ENCODE data around the gene TINCR. TPM values are rescaled to one million over a fixed set of nuclear protein-coding genes. Genes with fewer than 3 reads are reported as not detected.

TINCR gene
- total RNA-seq, 4 donors from 2014 or later: 13.2 to 45.3 (median 22.7) TPM; not detected in 1

DNA sequence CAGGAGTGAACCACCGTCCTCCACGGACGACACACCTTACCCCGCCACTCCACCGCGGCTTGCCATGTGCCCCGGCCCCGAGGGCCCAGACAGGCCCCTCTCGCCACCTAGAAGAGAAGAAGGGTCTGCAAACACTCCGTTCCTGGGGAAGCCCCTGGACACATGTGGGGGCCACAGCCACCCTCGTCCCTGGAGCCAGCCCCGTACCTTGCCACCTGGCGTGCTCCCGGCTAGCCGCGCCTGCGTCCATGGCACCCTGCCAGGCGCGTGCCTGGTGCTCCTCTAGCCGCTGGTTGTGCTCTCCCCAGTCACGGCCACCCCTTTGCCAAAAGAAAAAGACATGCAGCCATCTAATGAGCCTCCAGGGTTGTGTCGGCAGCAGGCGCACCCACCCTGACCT lies 19.9 kb upstream of the TINCR start:
- 87% methylated on average over 23 of the region's 23 CpGs; no CpG with 5 or more reads in 1 of the 2 donors for WGBS, 2 donors (ENCODE audit: low coverage in 1 of 2)
- H3K4me3 ChIP-seq: no peak overlapping the region
- intact Hi-C loops (cut with DNase I; ENCODE audit: low total_unique reads) (no loop called here), in situ Hi-C loops (cut with MboI; ENCODE audit: low pct_ligation_motif_present in 1 of 4, low pct_unique_long_range_greater_than_20kb in 1 of 4, low sequenced_read_pairs in 3 of 4) (loop anchor here in 1 of 4 donors (25.0 kb wide), 1 partner anchor 525 kb away; no protein-coding TSS in a partner anchor)
- TF ChIP-seq POLR2AphosphoS5 (IDR thresholded peaks at IDR 0.05) (no peak), POLR2A (IDR thresholded peaks at IDR 0.05) (no peak), EP300 (IDR thresholded peaks at IDR 0.05; ENCODE audit: low read depth) (no peak)
- TF ChIP-seq, protein P1, sequence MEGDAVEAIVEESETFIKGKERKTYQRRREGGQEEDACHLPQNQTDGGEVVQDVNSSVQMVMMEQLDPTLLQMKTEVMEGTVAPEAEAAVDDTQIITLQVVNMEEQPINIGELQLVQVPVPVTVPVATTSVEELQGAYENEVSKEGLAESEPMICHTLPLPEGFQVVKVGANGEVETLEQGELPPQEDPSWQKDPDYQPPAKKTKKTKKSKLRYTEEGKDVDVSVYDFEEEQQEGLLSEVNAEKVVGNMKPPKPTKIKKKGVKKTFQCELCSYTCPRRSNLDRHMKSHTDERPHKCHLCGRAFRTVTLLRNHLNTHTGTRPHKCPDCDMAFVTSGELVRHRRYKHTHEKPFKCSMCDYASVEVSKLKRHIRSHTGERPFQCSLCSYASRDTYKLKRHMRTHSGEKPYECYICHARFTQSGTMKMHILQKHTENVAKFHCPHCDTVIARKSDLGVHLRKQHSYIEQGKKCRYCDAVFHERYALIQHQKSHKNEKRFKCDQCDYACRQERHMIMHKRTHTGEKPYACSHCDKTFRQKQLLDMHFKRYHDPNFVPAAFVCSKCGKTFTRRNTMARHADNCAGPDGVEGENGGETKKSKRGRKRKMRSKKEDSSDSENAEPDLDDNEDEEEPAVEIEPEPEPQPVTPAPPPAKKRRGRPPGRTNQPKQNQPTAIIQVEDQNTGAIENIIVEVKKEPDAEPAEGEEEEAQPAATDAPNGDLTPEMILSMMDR (IDR thresholded peaks at IDR 0.05): no peak
- H3K4me1 ChIP-seq: peaks cover 3 to 11% (median 9%) of the 10 kb centered on the region in 4 donors
- H3K36me3 ChIP-seq: peaks cover 0 to 52% (median 25%) of the 10 kb centered on the region in 4 donors
- no peaks in the 10 kb centered on the region for H3K9me3 ChIP-seq
- no peaks in the 10 kb centered on the region for H3K27me3 ChIP-seq
- H3K27ac ChIP-seq: no peak overlapping the region
- no peak for DNase-seq

- Histone ChIP-seq H3K4me1 (peaks cover 3 to 11% (median 9%) of the 10 kb centered on the region in 4 donors), H3K36me3 (peaks cover 0 to 46% (median 22%) of the 10 kb centered on the region in 4 donors), H3K9me3 (no peaks in the 10 kb centered on the region), H3K4me3 (no peak overlapping the region), H3K27ac (no peak overlapping the region), H3K27me3 (no peaks in the 10 kb centered on the region)
- no peak for DNase-seq
- intact Hi-C loops (cut with DNase I; ENCODE audit: low total_unique reads) (no loop called here), in situ Hi-C loops (cut with MboI; ENCODE audit: low pct_ligation_motif_present in 1 of 4, low pct_unique_long_range_greater_than_20kb in 1 of 4, low sequenced_read_pairs in 3 of 4) (loop anchor here in 1 of 4 donors (25.0 kb wide), 1 partner anchor 525 kb away; no protein-coding TSS in a partner anchor)
- no peak for TF ChIP-seq EP300 (IDR thresholded peaks at IDR 0.05; ENCODE audit: low read depth)
- TF ChIP-seq, protein P1 (IDR thresholded peaks at IDR 0.05): no peak
- no peak for TF ChIP-seq POLR2A (IDR thresholded peaks at IDR 0.05)
- TF ChIP-seq POLR2AphosphoS5 (IDR thresholded peaks at IDR 0.05): no peak
- WGBS, 2 donors (ENCODE audit: low coverage in 1 of 2): 90 to 94% methylated on average over 4 to 16 of the region's 16 CpGs
These were observed 19.3 kb upstream of the TINCR start for GRCh38 chr19:5587071-5587455.

- in situ Hi-C loops (cut with MboI; ENCODE audit: low pct_ligation_motif_present in 1 of 4, low pct_unique_long_range_greater_than_20kb in 1 of 4, low sequenced_read_pairs in 3 of 4): loop anchor here in 1 of 4 donors (25.0 kb wide), 1 partner anchor 524 kb away; no protein-coding TSS in a partner anchor
- H3K27ac ChIP-seq: peak overlapping the region in 3 of 4 donors; percentile 25 to 62 (median 48)
- 81 to 98% methylated on average over 9 to 25 of the region's 26 CpGs for whole genome bisulfite sequencing, 2 donors (ENCODE audit: low coverage in 1 of 2)
These were observed 18.7 kb upstream of the TINCR start for GRCh38 chr19:5586300-5587070.

More at GRCh38 chr19:5586300-5587070, 18.7 kb upstream of the TINCR start:
- DNase-seq: no peak
- peaks cover 0 to 40% (median 19%) of the 10 kb centered on the region in 4 donors for H3K36me3 ChIP-seq
- intact Hi-C loops (cut with DNase I; ENCODE audit: low total_unique reads): no loop called here
- H3K9me3 ChIP-seq: no peaks in the 10 kb centered on the region
- H3K27me3 ChIP-seq: no peaks in the 10 kb centered on the region
- no peak overlapping the region for H3K4me3 ChIP-seq
- H3K4me1 ChIP-seq: peaks cover 3 to 11% (median 9%) of the 10 kb centered on the region in 4 donors
- TF ChIP-seq POLR2AphosphoS5 (IDR thresholded peaks at IDR 0.05): no peak
- TF ChIP-seq, protein P1 (IDR thresholded peaks at IDR 0.05): no peak
- no peak for TF ChIP-seq EP300 (IDR thresholded peaks at IDR 0.05; ENCODE audit: low read depth)
